Astrocyte (in vitro differentiated cells and primary cell): ENCODE data around the gene RPL10L. TPM values are rescaled to one million over a fixed set of nuclear protein-coding genes. Genes with fewer than 3 reads are reported as not detected.

ENCODE experiments used
- DNase-seq: peaks from one replicate; pipeline ENCODE4 v3.0.0-alpha.2; 2010; ENCODE audit warnings: low read depth
- FAIRE-seq: peaks from 2 replicates; lab custom pipeline; 2011; peaks lifted over from hg19 to GRCh38; lab: Jason Lieb, UNC
- H2AFZ ChIP-seq: 2 replicates; pipeline ENCODE4 v1.6.0; 2012; ENCODE audit warnings: low read depth, low read length, inconsistent platforms
- H3K27ac ChIP-seq: 2 replicates; pipeline ENCODE4 v1.5.1; 2011; ENCODE audit warnings: low read depth, low read length, inconsistent platforms
- H3K27me3 ChIP-seq: 2 replicates; pipeline ENCODE4 v1.6.0; 2011; ENCODE audit warnings: low read length, inconsistent platforms; ENCODE audit not compliant: insufficient read depth
- H3K36me3 ChIP-seq: 2 replicates; pipeline ENCODE4 v1.5.1; 2011; ENCODE audit warnings: low read length, inconsistent platforms; ENCODE audit not compliant: insufficient read depth
- H3K4me1 ChIP-seq: 2 replicates; pipeline ENCODE4 v1.5.1; 2011; ENCODE audit warnings: low read length, inconsistent platforms; ENCODE audit not compliant: insufficient read depth
- H3K4me2 ChIP-seq: 2 replicates; pipeline ENCODE4 v1.6.0; 2012; ENCODE audit warnings: low read length, inconsistent platforms
- H3K4me3 ChIP-seq: 2 replicates; pipeline ENCODE4 v1.5.1; 2011; ENCODE audit warnings: low read depth, mild to moderate bottlenecking, low read length, inconsistent platforms; ENCODE audit not compliant: insufficient read depth
- H3K79me2 ChIP-seq: 2 replicates; pipeline ENCODE4 v1.6.0; 2012; ENCODE audit warnings: mild to moderate bottlenecking, low read length, inconsistent platforms; ENCODE audit not compliant: insufficient read depth
- H3K9ac ChIP-seq: 2 replicates; pipeline ENCODE4 v1.6.0; 2012; ENCODE audit warnings: mild to moderate bottlenecking, low read length, inconsistent platforms
- H3K9me3 ChIP-seq: 2 replicates; pipeline ENCODE4 v1.5.1; 2012; ENCODE audit warnings: low read depth, mild to moderate bottlenecking, low read length, inconsistent platforms; ENCODE audit not compliant: insufficient read depth
- H4K20me1 ChIP-seq: 2 replicates; pipeline ENCODE4 v1.6.0; 2012; ENCODE audit warnings: low read length, inconsistent platforms; ENCODE audit not compliant: insufficient read depth
- H3K27ac Mint-ChIP-seq: one replicate; pipeline ENCODE4 v1.8.0; 2021; ENCODE audit warnings: mild to moderate bottlenecking, mixed read lengths; ENCODE audit not compliant: unreplicated experiment
- H3K27me3 Mint-ChIP-seq: one replicate; pipeline ENCODE4 v1.8.0; 2021; ENCODE audit warnings: low read depth, mixed read lengths; ENCODE audit not compliant: unreplicated experiment
- H3K36me3 Mint-ChIP-seq: one replicate; pipeline ENCODE4 v1.8.0; 2021; ENCODE audit warnings: low read depth, mixed read lengths; ENCODE audit not compliant: unreplicated experiment
- H3K4me1 Mint-ChIP-seq: one replicate; pipeline ENCODE4 v1.8.0; 2021; ENCODE audit warnings: low read depth, mixed read lengths; ENCODE audit not compliant: unreplicated experiment
- H3K4me3 Mint-ChIP-seq: one replicate; pipeline ENCODE4 v1.8.0; 2021; ENCODE audit warnings: mild to moderate bottlenecking, moderate library complexity, mixed read lengths; ENCODE audit not compliant: unreplicated experiment
- H3K9me3 Mint-ChIP-seq: one replicate; pipeline ENCODE4 v1.8.0; 2021; ENCODE audit warnings: mild to moderate bottlenecking, mixed read lengths; ENCODE audit not compliant: unreplicated experiment
- CTCF ChIP-seq: IDR thresholded peaks from 2 replicates; pipeline ENCODE4 v1.5.1; 2011; ENCODE audit warnings: low read depth, mild to moderate bottlenecking, inconsistent platforms, low read length, moderate library complexity; ENCODE audit not compliant: insufficient read depth
- EZH2 ChIP-seq: IDR thresholded peaks from 2 replicates; pipeline ENCODE4 v1.6.1; 2012; ENCODE audit warnings: mild to moderate bottlenecking, low read length, inconsistent platforms; ENCODE audit not compliant: insufficient read depth
- total RNA-seq: library from RNA; stranded (reverse); gene quantifications from 2 replicates; pipeline ENCODE4 v1.2.1, GENCODE V29; 2021

Gene RPL10L
- total RNA-seq, 1 donor from 2014 or later: not detected

- Histone ChIP-seq H3K27ac (no peak overlapping the region), H3K9me3 (no peaks in the 10 kb centered on the region), H3K27me3 (no peaks in the 10 kb centered on the region), H3K9ac (no peak overlapping the region), H2AFZ (no peak overlapping the region), H4K20me1 (no peaks in the 10 kb centered on the region), H3K4me3 (no peak overlapping the region), H3K4me2 (no peak overlapping the region), H3K4me1 (no peaks in the 10 kb centered on the region), H3K36me3 (no peaks in the 10 kb centered on the region), H3K79me2 (no peaks in the 10 kb centered on the region)
- H3K27ac Mint-ChIP-seq: no peak overlapping the region
- H3K4me3 Mint-ChIP-seq: no peak overlapping the region
- FAIRE-seq (no peak), DNase-seq (no peak)
- no peak for TF ChIP-seq EZH2
- no peak for TF ChIP-seq CTCF
- H3K27me3 Mint-ChIP-seq: no peaks in the 10 kb centered on the region
- H3K4me1 Mint-ChIP-seq: no peaks in the 10 kb centered on the region
- H3K36me3 Mint-ChIP-seq: no peaks in the 10 kb centered on the region
- no peaks in the 10 kb centered on the region for H3K9me3 Mint-ChIP-seq
These were observed 1.6 kb upstream of the RPL10L start for GRCh38 chr14:46653031-46653755.

- H3K27ac ChIP-seq: no peak overlapping the region
These were observed 4.8 kb downstream of the RPL10L start for GRCh38 chr14:46646796-46647195.

More at GRCh38 chr14:46646796-46647195, 4.8 kb downstream of the RPL10L start:
- Mint-ChIP-seq H3K27me3 (no peaks in the 10 kb centered on the region), H3K4me1 (no peaks in the 10 kb centered on the region), H3K27ac (no peak overlapping the region), H3K36me3 (no peaks in the 10 kb centered on the region), H3K9me3 (no peaks in the 10 kb centered on the region), H3K4me3 (no peak overlapping the region)
- Histone ChIP-seq H3K36me3 (no peaks in the 10 kb centered on the region), H4K20me1 (no peaks in the 10 kb centered on the region), H3K27me3 (no peaks in the 10 kb centered on the region), H3K4me2 (no peak overlapping the region), H3K4me3 (no peak overlapping the region), H3K9ac (no peak overlapping the region), H3K4me1 (no peaks in the 10 kb centered on the region), H3K79me2 (no peaks in the 10 kb centered on the region), H2AFZ (no peak overlapping the region), H3K9me3 (no peaks in the 10 kb centered on the region)
- FAIRE-seq: no peak
- DNase-seq: no peak
- TF ChIP-seq CTCF (no peak), EZH2 (no peak)
